Kidney (tissue), 14 donors: ENCODE results near the gene ZNF587B. TPM values are rescaled to one million over a fixed set of nuclear protein-coding genes. Genes with fewer than 3 reads are reported as not detected.
A peak's percentile ranks its signal among the peaks of the same experiment; 100 is the strongest.

Source experiments
- DNase-seq, 5 donors: peaks; one replicate each; pipeline ENCODE4 v3.0.0-alpha.2; 2013 to 2020
- FAIRE-seq: peaks from 2 replicates; lab custom pipeline; 2012; peaks lifted over from hg19 to GRCh38; lab: Jason Lieb, UNC
- H3K27ac ChIP-seq, 2 donors: one replicate each; pipeline ENCODE4 v1.7.0; 2013; ENCODE audit warnings: low read depth in 2 of 2, low read length in 2 of 2, inconsistent platforms in 1 of 2
- H3K27me3 ChIP-seq: one replicate; pipeline ENCODE4 v1.7.1; 2013; ENCODE audit warnings: low read length, inconsistent platforms; ENCODE audit not compliant: control insufficient read depth, insufficient read depth
- H3K36me3 ChIP-seq, 3 donors: one replicate each; pipeline versions ENCODE4 v1.7.0 to v1.7.1; 2013; ENCODE audit warnings: low read length in 3 of 3, control low read depth in 1 of 3, inconsistent platforms in 1 of 3; ENCODE audit not compliant: insufficient read depth in 3 of 3, control insufficient read depth in 2 of 3
- H3K4me1 ChIP-seq, 3 donors: one replicate each; pipeline versions ENCODE4 v1.7.0 to v1.7.1; 2013; ENCODE audit warnings: low read length in 3 of 3, inconsistent platforms in 1 of 3, low read depth in 1 of 3; ENCODE audit not compliant: control insufficient read depth in 2 of 3, insufficient read depth in 2 of 3
- H3K4me3 ChIP-seq, 3 donors: one replicate each; pipeline versions ENCODE4 v1.7.0 to v1.8.1; 2013; ENCODE audit warnings: low read length in 3 of 3, control low read depth in 1 of 3, inconsistent platforms in 1 of 3
- H3K9ac ChIP-seq, 3 donors: one replicate each; pipeline versions ENCODE4 v1.7.0 to v1.7.1; 2013; ENCODE audit warnings: low read length in 3 of 3, control low read depth in 1 of 3, inconsistent platforms in 1 of 3
- H3K9me3 ChIP-seq, 3 donors: one replicate each; pipeline versions ENCODE4 v1.7.0 to v1.7.1; 2013; ENCODE audit warnings: low read length in 3 of 3, control low read depth in 1 of 3, inconsistent platforms in 1 of 3; ENCODE audit not compliant: control insufficient read depth in 2 of 3, insufficient read depth in 1 of 3
- CTCF ChIP-seq: IDR thresholded peaks from 3 replicates; pipeline ENCODE4 v1.5.1; 2012; ENCODE audit warnings: mild to moderate bottlenecking, moderate library complexity, borderline replicate concordance; ENCODE audit not compliant: insufficient read depth; ENCODE audit errors: extremely low read depth
- intact Hi-C: fragments of 100-400 bp; cut with DNase I; formaldehyde crosslinking; loops from one replicate; pipeline ENCODE4 v1.11.1; 2022
- polyA plus RNA-seq: library from polyadenylated mRNA; stranded (reverse); fragments of 350-450 nt; fragmentation: Illumina TruSeq; extraction: RNeasy Lipid Tissue Mini Kit (QIAGEN cat#74804); gene quantifications from one replicate; pipeline ENCODE4 v1.2.3, GENCODE V29; 2014; ENCODE audit warnings: low read depth, low replicate concordance; ENCODE audit not compliant: insufficient read depth
- total RNA-seq: library from RNA; stranded (reverse); fragmentation: NEBNext Ultra II Directional; extraction: Animal tissue kit (Norgen Biotek cat#: 25700); gene quantifications from one replicate; pipeline ENCODE4 v1.2.1, GENCODE V29; 2021
- donor health status: control.
- donor health status: control.
- donor health status: control.
- donor health status: control.
- donor health status: control.
- donor health status: DM: yes; HTN: yes; CAD: no.
- donor health status: Normal renal cell carcinoma (clear cell type).

Gene ZNF587B
- total and polyA plus RNA-seq, 2 donors from 2014 or later, result 5.1 to 23.6 TPM

GRCh38 chr19:57813919-57814504 is 16.1 kb upstream of the ZNF587B start:
- Histone ChIP-seq H3K27ac (peak overlapping the region; percentile 83 to 87), H3K9me3 (no peaks in the 10 kb centered on the region), H3K4me1 (peaks cover 0 to 16% (median 11%) of the 10 kb centered on the region in 3 donors), H3K4me3 (peak overlapping the region; percentile 75 to 98 (median 94)), H3K9ac (peak overlapping the region; percentile 57 to 96 (median 90)), H3K27me3 (no peaks in the 10 kb centered on the region), H3K36me3 (peaks cover 4 to 13% (median 6%) of the 10 kb centered on the region in 3 donors)
- intact Hi-C loops, result no loop called here
- DNase-seq, result peak in 2 of 5 donors; percentile 22 to 32
- FAIRE-seq, result no peak
- TF ChIP-seq CTCF, result no peak

- Histone ChIP-seq H3K9me3 (no peaks in the 10 kb centered on the region), H3K4me1 (peaks cover 0 to 14% (median 9%) of the 10 kb centered on the region in 3 donors), H3K27me3 (no peaks in the 10 kb centered on the region), H3K27ac (peak within 1 kb of the TSS; percentile 83 to 87), H3K36me3 (peaks cover 0 to 6% (median 2%) of the 10 kb centered on the region in 3 donors), H3K9ac (peak within 1 kb of the TSS; percentile 57 to 96 (median 90)), H3K4me3 (peak within 1 kb of the TSS; percentile 75 to 98 (median 94))
- no peak for TF ChIP-seq CTCF
- intact Hi-C loops, result no loop called here
- DNase-seq (peak; percentile 90 to 98 (median 95)), FAIRE-seq (no peak)
These were observed 15.4 kb upstream of the ZNF587B start, which contains the start of gene ZNF552 for GRCh38 chr19:57814505-57815246. Gene ZNF552, minus strand, starts transcription at chr19:57814913. Its CDS starts 170 bp downstream, at chr19:57814743.

- FAIRE-seq (no peak), DNase-seq (peak in 2 of 5 donors; percentile 24 to 29)
- no peak for TF ChIP-seq CTCF
- H3K36me3 ChIP-seq, result peaks cover 0 to 5% (median 0%) of the 10 kb centered on the region in 3 donors
- intact Hi-C loops, result no loop called here
- peak overlapping the region in 2 of 3 donors; percentile 11 to 98 for H3K4me3 ChIP-seq
- H3K27ac ChIP-seq, result peak overlapping the region in 1 of 2 donors; percentile 8
- peaks cover under 1 to 12% (median 3%) of the 10 kb centered on the region in 3 donors for H3K4me1 ChIP-seq
- peak overlapping the region in 1 of 3 donors; percentile 38 for H3K9ac ChIP-seq
- no peaks in the 10 kb centered on the region for H3K27me3 ChIP-seq
- H3K9me3 ChIP-seq, result no peaks in the 10 kb centered on the region
These were observed 14.6 kb upstream of the ZNF587B start for GRCh38 chr19:57815247-57816075.
